Endodermal cell (in vitro differentiated cells): Measurements from ENCODE around the gene PRR7. TPM values are rescaled to one million over a fixed set of nuclear protein-coding genes. Genes with fewer than 3 reads are reported as not detected.

Experiments used
- DNase-seq: peaks from one replicate; pipeline ENCODE4 v3.0.0-alpha.2; 2017
- H3K27ac ChIP-seq: 2 replicates; pipeline ENCODE4 v1.5.1; 2013; ENCODE audit warnings: mild to moderate bottlenecking, low read depth, low read length, moderate library complexity
- H3K27me3 ChIP-seq: 2 replicates; pipeline ENCODE4 v1.6.1; 2013; ENCODE audit warnings: mild to moderate bottlenecking, low read length, moderate library complexity; ENCODE audit not compliant: insufficient read depth, control insufficient read depth, poor library complexity, severe bottlenecking
- H3K36me3 ChIP-seq: 2 replicates; pipeline ENCODE4 v1.7.0; 2013; ENCODE audit warnings: mild to moderate bottlenecking, low read length, moderate library complexity; ENCODE audit not compliant: control insufficient read depth, insufficient read depth
- H3K4me1 ChIP-seq: one replicate; pipeline ENCODE4 v1.7.0; 2013; ENCODE audit warnings: low read length; ENCODE audit not compliant: control insufficient read depth, insufficient read depth
- H3K4me3 ChIP-seq: 2 replicates; pipeline ENCODE4 v1.5.1; 2013; ENCODE audit warnings: mild to moderate bottlenecking, low read length, moderate library complexity
- H3K9ac ChIP-seq: 2 replicates; pipeline ENCODE4 v1.6.1; 2013; ENCODE audit warnings: mild to moderate bottlenecking, low read length, moderate library complexity; ENCODE audit not compliant: poor library complexity, severe bottlenecking; ENCODE audit errors: extremely low read depth
- H3K9me3 ChIP-seq: 2 replicates; pipeline ENCODE4 v1.6.1; 2013; ENCODE audit warnings: mild to moderate bottlenecking, low read length, moderate library complexity; ENCODE audit not compliant: control insufficient read depth
- H3K27ac Mint-ChIP-seq: 2 replicates; pipeline ENCODE4 v1.8.0; 2020; ENCODE audit warnings: mixed read lengths
- H3K27me3 Mint-ChIP-seq: 2 replicates; pipeline ENCODE4 v1.8.0; 2021; ENCODE audit warnings: mild to moderate bottlenecking, mixed read lengths; ENCODE audit not compliant: insufficient read depth
- H3K36me3 Mint-ChIP-seq: 2 replicates; pipeline ENCODE4 v1.8.0; 2020; ENCODE audit warnings: low read depth, mixed read lengths
- H3K4me1 Mint-ChIP-seq: 2 replicates; pipeline ENCODE4 v1.8.0; 2020; ENCODE audit warnings: mixed read lengths
- H3K4me3 Mint-ChIP-seq: 2 replicates; pipeline ENCODE4 v1.8.0; 2020; ENCODE audit warnings: mild to moderate bottlenecking, moderate library complexity, mixed read lengths
- H3K9me3 Mint-ChIP-seq: 2 replicates; pipeline ENCODE4 v1.8.0; 2020; ENCODE audit warnings: mild to moderate bottlenecking, mixed read lengths
- WGBS, 2 experiments: methylation state at CpG; one replicate each; pipeline versions ENCODE4 v1.1.5 to v1.1.7; 2013; ENCODE audit warnings: missing lambda C conversion rate in 2 of 2, mixed read lengths in 1 of 2; ENCODE audit not compliant: insufficient coverage in 1 of 2, insufficient read length in 1 of 2; 5-methylcytosine and 5-hydroxymethylcytosine counted together
- total RNA-seq, 2 donors: library from RNA; stranded (reverse); fragmentation: NEBNext Ultra II Directional in 1 of 2; extraction: Animal tissue kit (Norgen Biotek cat#: 25700) in 1 of 2; gene quantifications; 2 replicates in 1 of 2; 3 replicates in 1 of 2; pipeline ENCODE4 v1.2.1, GENCODE V29; 2021
- TF ChIP-seq, protein P1 (sequence below): fragments of 200-600 bp; sonication (generic); conservative IDR thresholded peaks from 2 replicates; pipeline ENCODE4 v1.5.0; 2021; ENCODE audit warnings: antibody characterized with exemption, mild to moderate bottlenecking

Gene PRR7
- total RNA-seq, 2 donors from 2014 or later: 4.7 to 8.0 TPM

DNA sequence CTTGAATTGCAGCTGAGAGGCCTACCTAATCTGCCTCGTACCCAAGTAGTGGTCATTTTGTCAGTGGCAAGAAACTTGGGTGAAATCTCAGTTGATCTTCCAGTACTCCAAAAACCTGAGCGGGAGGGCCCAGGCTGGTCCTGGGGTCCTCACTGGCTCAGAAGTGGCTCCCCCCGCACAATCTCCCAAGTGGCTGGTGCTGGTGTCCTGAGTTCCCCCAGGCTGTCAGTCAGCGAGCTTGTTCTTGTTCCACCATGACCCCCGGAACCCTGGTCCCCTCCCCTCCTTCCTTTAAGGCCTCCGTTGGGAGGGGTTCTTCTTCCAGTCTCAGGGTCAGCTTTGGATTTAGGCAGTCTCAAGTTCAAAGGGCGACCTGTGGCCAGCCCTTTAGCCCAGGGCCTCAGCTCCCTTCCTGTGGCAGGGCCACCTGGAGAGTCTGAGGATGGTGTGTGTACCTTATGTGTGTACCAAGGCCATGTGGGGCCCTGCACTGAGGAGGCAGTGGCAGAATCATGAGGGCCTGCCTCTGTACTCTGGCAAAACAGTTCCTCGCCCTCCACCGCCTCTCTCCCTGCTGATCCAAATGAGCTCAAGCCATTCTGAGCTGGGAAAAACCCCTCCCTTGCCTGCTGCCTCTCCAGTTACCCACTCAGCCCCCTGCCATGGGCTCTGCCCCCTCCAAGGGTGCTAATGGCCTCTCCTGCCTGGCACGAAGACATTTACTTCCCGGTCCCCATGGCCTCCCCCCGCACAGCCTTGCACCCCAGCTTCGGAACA lies 31.3 kb downstream of the PRR7 start:
- Mint-ChIP-seq H3K36me3 (peaks cover 25% of the 10 kb centered on the region), H3K27ac (peak overlapping the region; percentile 55), H3K4me3 (no peak overlapping the region), H3K27me3 (no peaks in the 10 kb centered on the region), H3K4me1 (peaks cover 17% of the 10 kb centered on the region), H3K9me3 (no peaks in the 10 kb centered on the region)
- Histone ChIP-seq H3K9me3 (no peaks in the 10 kb centered on the region), H3K4me3 (no peak overlapping the region), H3K27ac (no peak overlapping the region), H3K27me3 (no peaks in the 10 kb centered on the region), H3K36me3 (peaks cover 17% of the 10 kb centered on the region), H3K9ac (no peak overlapping the region), H3K4me1 (peaks cover 7% of the 10 kb centered on the region)
- WGBS, 2 experiments: 93 to 95% methylated on average over 12 to 13 of the region's 13 CpGs
- peak; percentile 63 for DNase-seq
- TF ChIP-seq, protein P1, sequence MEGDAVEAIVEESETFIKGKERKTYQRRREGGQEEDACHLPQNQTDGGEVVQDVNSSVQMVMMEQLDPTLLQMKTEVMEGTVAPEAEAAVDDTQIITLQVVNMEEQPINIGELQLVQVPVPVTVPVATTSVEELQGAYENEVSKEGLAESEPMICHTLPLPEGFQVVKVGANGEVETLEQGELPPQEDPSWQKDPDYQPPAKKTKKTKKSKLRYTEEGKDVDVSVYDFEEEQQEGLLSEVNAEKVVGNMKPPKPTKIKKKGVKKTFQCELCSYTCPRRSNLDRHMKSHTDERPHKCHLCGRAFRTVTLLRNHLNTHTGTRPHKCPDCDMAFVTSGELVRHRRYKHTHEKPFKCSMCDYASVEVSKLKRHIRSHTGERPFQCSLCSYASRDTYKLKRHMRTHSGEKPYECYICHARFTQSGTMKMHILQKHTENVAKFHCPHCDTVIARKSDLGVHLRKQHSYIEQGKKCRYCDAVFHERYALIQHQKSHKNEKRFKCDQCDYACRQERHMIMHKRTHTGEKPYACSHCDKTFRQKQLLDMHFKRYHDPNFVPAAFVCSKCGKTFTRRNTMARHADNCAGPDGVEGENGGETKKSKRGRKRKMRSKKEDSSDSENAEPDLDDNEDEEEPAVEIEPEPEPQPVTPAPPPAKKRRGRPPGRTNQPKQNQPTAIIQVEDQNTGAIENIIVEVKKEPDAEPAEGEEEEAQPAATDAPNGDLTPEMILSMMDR: no peak

DNA sequence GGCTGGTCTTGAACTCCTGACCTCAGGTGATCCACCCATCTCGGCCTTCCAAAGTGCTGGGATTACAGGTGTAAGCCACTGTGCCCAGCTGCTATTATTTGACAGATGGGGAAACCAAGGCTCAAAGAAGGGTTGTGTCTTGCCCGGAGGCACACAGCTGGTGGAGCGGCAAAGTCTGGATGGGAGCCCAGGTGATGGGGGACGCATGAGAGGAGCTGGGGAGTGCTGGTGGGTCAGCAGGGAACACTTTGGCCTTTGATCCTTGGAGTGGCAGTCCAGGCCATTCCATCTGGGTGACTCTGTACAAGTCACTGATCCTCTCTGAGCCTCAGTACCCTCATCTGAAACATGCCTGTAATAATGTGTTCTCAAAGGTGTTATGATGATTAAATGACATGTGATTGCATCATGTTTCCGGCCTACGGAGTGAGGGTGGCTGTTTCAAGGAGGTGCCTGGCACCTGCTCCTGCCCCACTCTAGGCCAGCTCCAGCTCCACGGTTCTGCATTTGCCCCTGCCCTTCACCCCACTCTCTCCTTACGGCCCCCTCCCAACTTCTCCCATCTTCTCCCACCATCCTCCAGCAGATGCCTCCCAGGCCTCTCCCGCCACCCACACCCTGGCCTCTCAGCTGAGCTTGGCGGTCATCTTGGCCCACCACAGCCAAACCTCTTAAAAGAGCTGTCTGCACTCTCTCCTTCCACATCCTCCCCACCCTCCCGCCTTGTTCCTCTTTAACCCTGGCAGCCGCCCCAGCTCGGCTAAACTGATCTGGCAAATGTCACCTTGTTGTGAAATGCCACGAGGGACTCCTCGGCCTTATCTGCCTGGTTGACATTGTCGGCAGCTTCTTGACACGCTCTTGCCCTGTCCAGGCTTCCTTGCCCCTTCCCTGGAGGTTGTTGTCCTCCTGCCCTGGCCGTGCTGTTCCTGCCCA lies 32.4 kb downstream of the PRR7 start:
- WGBS, 2 experiments: 86 to 93% methylated on average over 13 to 18 of the region's 18 CpGs
- Mint-ChIP-seq H3K27me3 (no peaks in the 10 kb centered on the region), H3K36me3 (peaks cover 33% of the 10 kb centered on the region), H3K4me1 (peaks cover 15% of the 10 kb centered on the region), H3K9me3 (no peaks in the 10 kb centered on the region), H3K27ac (peak overlapping the region; percentile 20), H3K4me3 (no peak overlapping the region)
- peaks cover 27% of the 10 kb centered on the region for H3K36me3 ChIP-seq
- no peaks in the 10 kb centered on the region for H3K9me3 ChIP-seq
- no peaks in the 10 kb centered on the region for H3K27me3 ChIP-seq
- DNase-seq: peak; percentile 62
- H3K27ac ChIP-seq: peak overlapping the region; percentile 42
- TF ChIP-seq, protein P1: no peak
- H3K4me1 ChIP-seq: peaks cover 7% of the 10 kb centered on the region
- no peak overlapping the region for H3K9ac ChIP-seq
- no peak overlapping the region for H3K4me3 ChIP-seq

- peak overlapping the region; percentile 72 for H3K27ac Mint-ChIP-seq
Measured at GRCh38 chr5:177479774-177480173, 33.2 kb downstream of the PRR7 start.

More at GRCh38 chr5:177479774-177480173, 33.2 kb downstream of the PRR7 start:
- Histone ChIP-seq H3K36me3 (peaks cover 34% of the 10 kb centered on the region), H3K4me3 (no peak overlapping the region), H3K27me3 (no peaks in the 10 kb centered on the region), H3K4me1 (no peaks in the 10 kb centered on the region), H3K9me3 (no peaks in the 10 kb centered on the region), H3K9ac (no peak overlapping the region), H3K27ac (no peak overlapping the region)
- Mint-ChIP-seq H3K36me3 (peaks cover 41% of the 10 kb centered on the region), H3K4me1 (peaks cover 9% of the 10 kb centered on the region), H3K9me3 (no peaks in the 10 kb centered on the region), H3K4me3 (no peak overlapping the region), H3K27me3 (no peaks in the 10 kb centered on the region)
- WGBS, 2 experiments: 92 to 95% methylated on average over 14 of the region's 14 CpGs
- TF ChIP-seq, protein P1: no peak
- DNase-seq: no peak
